Psoas muscle (tissue), 8 donors: ENCODE results near the gene ATP8A1. TPM values are rescaled to one million over a fixed set of nuclear protein-coding genes. Genes with fewer than 3 reads are reported as not detected.

Experiments
- ATAC-seq, 4 donors: fragments of 200-7000 bp; cut with Tn5 transposase; one replicate each; pipeline ENCODE4 v1.9.1; 2020; ENCODE audit warnings: moderate library complexity in 3 of 4, mild to moderate bottlenecking in 2 of 4
- DNase-seq, 2 donors: peaks; one replicate each; pipeline ENCODE4 v3.0.0-alpha.2; 2020
- H3K27ac ChIP-seq: fragments of 200-600 bp; one replicate; pipeline ENCODE4 v1.8.0; 2022
- H3K27me3 ChIP-seq, 3 donors: fragments of 200-600 bp in 1 of 3; one replicate each; pipeline versions ENCODE4 v1.6.1 to v1.8.0; 2013 to 2022; ENCODE audit warnings: low read length in 2 of 3, mild to moderate bottlenecking in 2 of 3, moderate library complexity in 1 of 3; ENCODE audit not compliant: insufficient read depth in 3 of 3
- H3K36me3 ChIP-seq, 2 donors: fragments of 200-600 bp in 1 of 2; one replicate each; pipeline versions ENCODE4 v1.6.1 to v1.8.0; 2013 to 2022; ENCODE audit warnings: low read depth in 1 of 2, mild to moderate bottlenecking in 1 of 2, moderate library complexity in 1 of 2; ENCODE audit not compliant: insufficient read depth in 1 of 2
- H3K4me1 ChIP-seq: fragments of 200-600 bp; one replicate; pipeline ENCODE4 v1.8.0; 2022
- H3K4me3 ChIP-seq: fragments of 200-600 bp; one replicate; pipeline ENCODE4 v1.8.0; 2022; ENCODE audit warnings: mild to moderate bottlenecking
- H3K9me3 ChIP-seq: fragments of 200-600 bp; one replicate; pipeline ENCODE4 v1.8.0; 2022
- WGBS, 3 donors: extraction: QIAGEN DNeasy Blood & Tissue Kit; methylation state at CpG; one replicate each; pipeline versions ENCODE4 v1.1.6 to v1.1.7; 2013; 5-methylcytosine and 5-hydroxymethylcytosine counted together
- intact Hi-C, 2 donors: fragments of 100-400 bp; cut with DNase I; formaldehyde crosslinking; loops; one replicate each; pipeline versions ENCODE4 v1.11.0 to v1.14.2; 2022
- polyA plus RNA-seq, 3 donors: library from polyadenylated mRNA; stranded (reverse); fragments of 200-250 nt; gene quantifications; one replicate each; pipeline ENCODE4 v1.2.3, GENCODE V29; 2013
- total RNA-seq, 4 donors: library from RNA; stranded (reverse); fragmentation: NEBNext Ultra II Directional in 2 of 4; extraction: Animal tissue kit (Norgen Biotek cat#: 25700) in 2 of 4; gene quantifications; one replicate each; pipeline versions ENCODE4 v1.2.1 to v1.2.4, GENCODE V29; 2021 to 2023
- TF ChIP-seq, protein P1 (sequence below): fragments of 200-600 bp; IDR thresholded peaks from one replicate; pipeline ENCODE4 v1.8.0; 2022; ENCODE audit warnings: antibody characterized with exemption
- donor health status: healthy with polysubstance abuse.
- donor health status: DM: no; HTN: no; CAD: no; lungs with moderate emphysema.
- donor health status: Bipolar disorder and iron deficiency.
- donor health status: healthy.
- donor health status: DM: yes; HTN: yes; CAD: no.
- donor health status: DM: no; HTN: no; CAD: no.
- donor health status: DM: no; HTN: no; CAD: no.
- donor health status: DM: yes; HTN: yes; CAD: no.

ATP8A1 gene
- total and polyA plus RNA-seq, 7 donors = 2.2 to 26.5 (median 14.7) TPM

DNA sequence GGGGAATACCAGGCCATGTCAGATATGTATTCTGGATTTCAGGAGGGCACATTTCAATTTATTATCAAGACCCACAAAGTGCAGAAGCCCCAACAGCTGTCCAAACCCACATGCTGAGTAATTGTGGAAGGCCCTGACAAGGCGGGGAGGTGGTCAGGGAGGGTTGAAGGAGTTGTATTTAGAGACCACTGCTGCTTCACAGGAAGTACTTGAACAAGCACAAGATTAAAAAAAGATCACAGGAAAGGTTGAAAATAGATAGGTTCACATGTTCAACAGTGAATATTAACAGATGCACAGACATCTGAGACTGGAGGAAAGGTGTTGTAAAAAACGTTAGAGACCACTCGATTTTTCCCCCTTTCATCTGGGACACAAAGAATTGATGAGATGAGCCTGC is 17.9 kb downstream of the ATP8A1 start:
- 49 to 71% (median 65%) methylated on average over 3 of the region's 3 CpGs for WGBS, 3 donors
- Histone ChIP-seq H3K27me3 (no peaks in the 10 kb centered on the region), H3K4me1 (peaks cover 76% of the 10 kb centered on the region), H3K4me3 (no peak overlapping the region), H3K27ac (no peak overlapping the region), H3K9me3 (no peaks in the 10 kb centered on the region), H3K36me3 (no peaks in the 10 kb centered on the region)
- intact Hi-C loops = no loop called here
- no peak for DNase-seq
- TF ChIP-seq, protein P1, sequence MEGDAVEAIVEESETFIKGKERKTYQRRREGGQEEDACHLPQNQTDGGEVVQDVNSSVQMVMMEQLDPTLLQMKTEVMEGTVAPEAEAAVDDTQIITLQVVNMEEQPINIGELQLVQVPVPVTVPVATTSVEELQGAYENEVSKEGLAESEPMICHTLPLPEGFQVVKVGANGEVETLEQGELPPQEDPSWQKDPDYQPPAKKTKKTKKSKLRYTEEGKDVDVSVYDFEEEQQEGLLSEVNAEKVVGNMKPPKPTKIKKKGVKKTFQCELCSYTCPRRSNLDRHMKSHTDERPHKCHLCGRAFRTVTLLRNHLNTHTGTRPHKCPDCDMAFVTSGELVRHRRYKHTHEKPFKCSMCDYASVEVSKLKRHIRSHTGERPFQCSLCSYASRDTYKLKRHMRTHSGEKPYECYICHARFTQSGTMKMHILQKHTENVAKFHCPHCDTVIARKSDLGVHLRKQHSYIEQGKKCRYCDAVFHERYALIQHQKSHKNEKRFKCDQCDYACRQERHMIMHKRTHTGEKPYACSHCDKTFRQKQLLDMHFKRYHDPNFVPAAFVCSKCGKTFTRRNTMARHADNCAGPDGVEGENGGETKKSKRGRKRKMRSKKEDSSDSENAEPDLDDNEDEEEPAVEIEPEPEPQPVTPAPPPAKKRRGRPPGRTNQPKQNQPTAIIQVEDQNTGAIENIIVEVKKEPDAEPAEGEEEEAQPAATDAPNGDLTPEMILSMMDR = no peak
- no peak for ATAC-seq

DNA sequence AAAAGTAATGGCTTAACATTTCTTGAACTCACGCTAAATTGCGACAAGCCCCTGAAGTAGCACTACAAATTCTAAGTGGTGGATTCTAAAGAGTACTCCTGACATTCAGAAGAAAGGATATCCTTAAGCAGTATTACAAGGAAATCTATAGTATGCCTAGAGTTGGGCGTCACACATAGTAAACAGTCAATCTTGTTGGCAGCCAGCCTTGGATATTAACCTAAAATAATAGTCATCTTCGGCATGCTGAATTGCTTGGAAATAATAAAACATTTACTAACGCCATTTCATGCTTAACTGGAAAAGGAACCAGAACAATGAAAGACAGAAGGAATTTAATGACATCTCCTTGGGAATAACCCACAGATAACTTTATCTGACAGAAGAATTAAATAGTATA is 18.6 kb downstream of the ATP8A1 start:
- H3K27me3 ChIP-seq = no peaks in the 10 kb centered on the region
- no peaks in the 10 kb centered on the region for H3K9me3 ChIP-seq
- intact Hi-C loops = no loop called here
- DNase-seq = no peak
- H3K36me3 ChIP-seq = no peaks in the 10 kb centered on the region
- peaks cover 76% of the 10 kb centered on the region for H3K4me1 ChIP-seq
- no peak overlapping the region for H3K27ac ChIP-seq
- 58 to 62% (median 61%) methylated on average over 5 of the region's 5 CpGs for WGBS, 3 donors
- no peak overlapping the region for H3K4me3 ChIP-seq
- no peak for ATAC-seq
- TF ChIP-seq, protein P1 = no peak

DNA sequence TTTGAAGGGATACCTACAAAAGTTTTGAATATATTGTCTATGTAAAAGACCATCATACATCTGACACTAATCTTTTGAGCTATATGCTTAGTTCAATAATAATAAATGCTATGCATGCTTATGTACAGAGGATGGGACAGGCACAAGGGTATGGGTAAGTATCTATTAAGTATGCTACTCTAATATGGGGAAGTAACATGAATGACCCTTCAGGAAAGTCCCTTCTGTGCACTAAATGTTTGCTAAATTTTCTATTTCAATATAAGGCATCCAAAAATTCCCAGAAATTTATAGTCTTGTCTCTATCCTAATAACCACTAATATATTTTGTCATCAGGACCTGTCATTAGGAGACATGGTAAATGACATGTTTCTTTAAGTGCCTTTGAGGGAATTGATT is 19.0 kb downstream of the ATP8A1 start:
- intact Hi-C loops = no loop called here
- Histone ChIP-seq H3K4me1 (peaks cover 71% of the 10 kb centered on the region), H3K27me3 (no peaks in the 10 kb centered on the region), H3K4me3 (no peak overlapping the region), H3K9me3 (no peaks in the 10 kb centered on the region), H3K27ac (no peak overlapping the region), H3K36me3 (no peaks in the 10 kb centered on the region)
- DNase-seq (no peak), ATAC-seq (no peak)
- TF ChIP-seq, protein P1 = no peak

DNA sequence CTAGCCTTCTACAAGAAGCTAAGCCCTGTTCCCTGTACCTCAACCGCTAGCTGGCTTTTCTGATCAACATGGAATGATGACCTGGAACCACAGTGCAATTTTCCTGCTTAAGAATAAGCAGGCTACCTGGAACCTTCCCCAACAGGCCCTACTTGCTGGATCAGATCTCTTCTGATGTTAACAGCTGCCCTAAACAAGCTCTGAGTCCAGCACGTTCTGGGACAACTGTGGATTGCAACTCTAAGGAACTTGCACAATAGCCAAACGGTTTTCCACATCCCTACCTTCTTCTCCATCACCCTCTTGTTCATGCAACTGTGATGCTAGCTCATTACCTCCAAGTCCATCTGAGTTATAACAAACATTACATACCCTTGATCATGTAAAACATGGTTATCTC is 19.8 kb downstream of the ATP8A1 start:
- H3K36me3 ChIP-seq = no peaks in the 10 kb centered on the region
- no peaks in the 10 kb centered on the region for H3K9me3 ChIP-seq
- TF ChIP-seq, protein P1 = no peak
- H3K4me3 ChIP-seq = no peak overlapping the region
- H3K27me3 ChIP-seq = no peaks in the 10 kb centered on the region
- 49 to 67% (median 62%) methylated on average over 3 of the region's 3 CpGs for WGBS, 3 donors
- no peak overlapping the region for H3K27ac ChIP-seq
- ATAC-seq (peak in 3 of 4 donors; percentile 46 to 70 (median 56)), DNase-seq (no peak)
- intact Hi-C loops = no loop called here
- peaks cover 66% of the 10 kb centered on the region for H3K4me1 ChIP-seq

DNA sequence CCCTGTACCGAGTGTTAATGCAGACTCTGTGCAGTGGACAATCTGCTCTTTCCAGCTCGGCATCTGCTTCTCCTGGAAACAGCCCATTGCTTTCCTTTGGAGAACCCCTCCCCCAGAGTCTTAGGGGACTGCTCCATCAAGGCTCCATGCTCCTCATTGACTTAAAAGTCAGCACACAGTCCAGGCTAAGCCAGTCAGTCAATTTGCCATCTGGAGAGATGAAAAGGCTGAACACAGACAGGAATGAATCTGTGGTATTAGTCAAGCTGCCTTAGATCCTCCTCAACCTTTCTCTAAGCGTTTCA is 20.3 kb downstream of the ATP8A1 start:
- ATAC-seq (peak in 1 of 4 donors; percentile 18), DNase-seq (no peak)
- peaks cover 61% of the 10 kb centered on the region for H3K4me1 ChIP-seq
- intact Hi-C loops = no loop called here
- H3K9me3 ChIP-seq = no peaks in the 10 kb centered on the region
- no peaks in the 10 kb centered on the region for H3K36me3 ChIP-seq
- H3K27me3 ChIP-seq = no peaks in the 10 kb centered on the region
- no peak overlapping the region for H3K27ac ChIP-seq
- no peak overlapping the region for H3K4me3 ChIP-seq
- 38 to 68% (median 49%) methylated on average over 3 of the region's 3 CpGs for WGBS, 3 donors
- TF ChIP-seq, protein P1 = no peak
